PC-3 (cell line): ENCODE measurements around the gene TFG. TPM values are rescaled to one million over a fixed set of nuclear protein-coding genes. Genes with fewer than 3 reads are reported as not detected.

Source experiments
- ATAC-seq: fragments of 200-7000 bp; cut with Tn5 transposase; 2 replicates; pipeline ENCODE4 v1.9.1; 2020; ENCODE audit warnings: mild to moderate bottlenecking, moderate library complexity
- BruUV-seq: library from RNA; stranded (reverse); fragments of 400-500 nt; replicated peaks from 2 replicates; lab custom pipeline; 2021; lab: Mats Ljungman, UMichigan
- CTCF ChIA-PET: fragments of 300-600 bp; sonication (Branson Sonifier 250); formaldehyde crosslinking; loops from one replicate; lab custom pipeline; 2022; ENCODE audit warnings: antibody characterized with exemption; lab: Charles Lee
- POLR2A ChIA-PET: fragments of 300-600 bp; sonication (Branson Sonifier 250); formaldehyde crosslinking; loops from one replicate; lab custom pipeline; 2022; ENCODE audit warnings: antibody characterized with exemption; ENCODE audit not compliant: unreplicated experiment; lab: Charles Lee
- DNase-seq: peaks from one replicate; pipeline ENCODE4 v3.0.0-alpha.2; 2015
- H2AFZ ChIP-seq: fragments of 300-600 bp; sonication (generic); 2 replicates; pipeline ENCODE4 v1.6.0; 2016; ENCODE audit warnings: antibody characterized with exemption, low read length
- H3F3A ChIP-seq: fragments of 300-600 bp; sonication (generic); one replicate; pipeline ENCODE4 v1.6.0; 2017; ENCODE audit warnings: antibody characterized with exemption, low read length, control low read depth, mild to moderate bottlenecking; ENCODE audit not compliant: unreplicated experiment
- H3K27ac ChIP-seq: fragments of 300-600 bp; sonication (generic); 2 replicates; pipeline ENCODE4 v1.5.1; 2016; ENCODE audit warnings: mild to moderate bottlenecking, low read length
- H3K27me3 ChIP-seq: fragments of 300-600 bp; sonication (generic); 2 replicates; pipeline ENCODE4 v1.6.1; 2016; ENCODE audit warnings: low read length, mixed read lengths
- H3K36me3 ChIP-seq: fragments of 300-600 bp; sonication (generic); 2 replicates; pipeline ENCODE4 v1.6.1; 2016; ENCODE audit warnings: low read depth, mixed run types, low read length, mixed read lengths
- H3K4me1 ChIP-seq: fragments of 300-600 bp; sonication (generic); 2 replicates; pipeline ENCODE4 v1.5.1; 2016; ENCODE audit warnings: low read length; ENCODE audit not compliant: insufficient read depth
- H3K4me2 ChIP-seq: fragments of 300-600 bp; sonication (generic); 2 replicates; pipeline ENCODE4 v1.6.0; 2016; ENCODE audit warnings: low read length
- H3K4me3 ChIP-seq: fragments of 300-600 bp; sonication (generic); 2 replicates; pipeline ENCODE4 v1.5.1; 2016; ENCODE audit warnings: mild to moderate bottlenecking, low read length, mixed read lengths
- H3K79me2 ChIP-seq: fragments of 300-600 bp; sonication (generic); 2 replicates; pipeline ENCODE4 v1.6.1; 2017; ENCODE audit warnings: low read length, mixed read lengths
- H3K9ac ChIP-seq: fragments of 300-600 bp; sonication (generic); 2 replicates; pipeline ENCODE4 v1.6.0; 2016; ENCODE audit warnings: mild to moderate bottlenecking, low read length
- H3K9me2 ChIP-seq: fragments of 300-600 bp; sonication (generic); replicated peaks from 2 replicates; pipeline ENCODE4 v1.6.1; 2016; ENCODE audit warnings: mixed run types, low read length, mixed read lengths
- H3K9me3 ChIP-seq: fragments of 300-600 bp; sonication (generic); 2 replicates; pipeline ENCODE4 v1.6.1; 2016; ENCODE audit warnings: low read length, mixed read lengths
- H4K20me1 ChIP-seq: fragments of 300-600 bp; sonication (generic); 2 replicates; pipeline ENCODE4 v1.6.1; 2016; ENCODE audit warnings: low read length, mixed read lengths
- CTCF ChIP-seq: fragments of 300-600 bp; sonication (generic); conservative IDR thresholded peaks from 2 replicates; pipeline ENCODE4 v1.5.1; 2017; ENCODE audit warnings: antibody characterized with exemption, low read depth, mild to moderate bottlenecking, low read length
- EZH2 ChIP-seq: fragments of 300-600 bp; sonication (generic); IDR thresholded peaks from one replicate; pipeline ENCODE4 v1.6.1; 2017; ENCODE audit warnings: antibody characterized with exemption, mild to moderate bottlenecking, low read length; ENCODE audit not compliant: unreplicated experiment
- EZH2phosphoT487 ChIP-seq: fragments of 300-600 bp; sonication (generic); IDR thresholded peaks from 2 replicates; pipeline ENCODE4 v1.6.1; 2018; ENCODE audit warnings: mild to moderate bottlenecking, antibody characterized with exemption, low read length, borderline replicate concordance
- intact Hi-C: fragments of 100-400 bp; cut with micrococcal nuclease; formaldehyde crosslinking; loops from 2 replicates; pipeline ENCODE4 v1.9.0; 2023
- total RNA-seq: library from RNA; depleted of rRNA; stranded (reverse); fragments of >200 nt; gene quantifications from 2 replicates; pipeline ENCODE4 v1.2.3, GENCODE V29; 2014

TFG gene
- total RNA-seq, 1 experiment from 2014 or later = 97.9 TPM

- CTCF ChIA-PET = interaction anchor here (0.6 kb wide), 1 partner anchor 286 kb away, joined by 6 read pairs; no protein-coding TSS in a partner anchor
- no peak overlapping the region for H3K4me2 ChIP-seq
Observed at GRCh38 chr3:100748967-100749366, 39.7 kb downstream of the TFG start.

GRCh38 chr3:100753846-100754245 lies 44.6 kb downstream of the TFG start:
- Histone ChIP-seq H3K4me1 (no peaks in the 10 kb centered on the region), H3K4me3 (no peak overlapping the region), H3F3A (no peaks in the 10 kb centered on the region), H3K79me2 (no peaks in the 10 kb centered on the region), H3K27ac (no peak overlapping the region), H3K9me2 (no peaks in the 10 kb centered on the region), H4K20me1 (no peaks in the 10 kb centered on the region), H3K9me3 (no peaks in the 10 kb centered on the region), H3K27me3 (no peaks in the 10 kb centered on the region), H3K9ac (no peak overlapping the region), H3K4me2 (no peak overlapping the region), H2AFZ (no peak overlapping the region), H3K36me3 (peaks cover 54% of the 10 kb centered on the region)
- intact Hi-C loops = loop anchor here (1.0 to 5.0 kb wide), 3 partner anchors 238 to 628 kb away; no protein-coding TSS in a partner anchor
- no peak for ATAC-seq
- no peak for DNase-seq
- ChIA-PET POLR2A (interaction anchor here (0.6 kb wide), 1 partner anchor 350 kb away, joined by 4 read pairs; no protein-coding TSS in a partner anchor), CTCF (interaction anchor here (0.6 kb wide), 1 partner anchor 628 kb away, joined by 4 read pairs; no protein-coding TSS in a partner anchor)
- BruUV-seq = no TSS peak
- TF ChIP-seq CTCF (no peak), EZH2phosphoT487 (no peak), EZH2 (no peak)

More at GRCh38 chr3:100748967-100749366, 39.7 kb downstream of the TFG start:
- Histone ChIP-seq H3K27ac (no peak overlapping the region), H3K9ac (no peak overlapping the region), H2AFZ (no peak overlapping the region), H3K27me3 (no peaks in the 10 kb centered on the region), H3K9me2 (no peaks in the 10 kb centered on the region), H3K36me3 (peaks cover 90% of the 10 kb centered on the region), H3F3A (no peaks in the 10 kb centered on the region), H4K20me1 (no peaks in the 10 kb centered on the region), H3K4me3 (no peak overlapping the region), H3K79me2 (no peaks in the 10 kb centered on the region), H3K9me3 (no peaks in the 10 kb centered on the region), H3K4me1 (no peaks in the 10 kb centered on the region)
- TF ChIP-seq CTCF = no peak
- TF ChIP-seq EZH2phosphoT487 = no peak
- no peak for TF ChIP-seq EZH2
- ATAC-seq (no peak), DNase-seq (no peak)
- BruUV-seq = no TSS peak
- intact Hi-C loops = no loop called here
- POLR2A ChIA-PET = no interaction called here

- Histone ChIP-seq H3K4me3 (no peak overlapping the region), H3K4me1 (no peaks in the 10 kb centered on the region), H3K9me3 (no peaks in the 10 kb centered on the region), H3K27me3 (no peaks in the 10 kb centered on the region), H3K4me2 (no peak overlapping the region), H3F3A (no peaks in the 10 kb centered on the region), H3K9me2 (no peaks in the 10 kb centered on the region), H3K27ac (no peak overlapping the region), H4K20me1 (no peaks in the 10 kb centered on the region), H3K9ac (no peak overlapping the region), H2AFZ (no peak overlapping the region), H3K36me3 (peaks cover 45% of the 10 kb centered on the region), H3K79me2 (no peaks in the 10 kb centered on the region)
- DNase-seq = no peak
- peak; percentile 40; the same call in 1 of the 2 replicates for TF ChIP-seq CTCF
- no peak for TF ChIP-seq EZH2
- no TSS peak for BruUV-seq
- intact Hi-C loops = loop anchor here (1.0 to 5.0 kb wide), 3 partner anchors 238 to 628 kb away; no protein-coding TSS in a partner anchor
- POLR2A ChIA-PET = no interaction called here
- ATAC-seq = peak; percentile 15; the same call in 1 of the 2 replicates
- CTCF ChIA-PET = interaction anchor here (0.8 kb wide), 1 partner anchor 441 kb away, joined by 4 read pairs; no protein-coding TSS in a partner anchor
Observed at GRCh38 chr3:100754563-100755334, 45.5 kb downstream of the TFG start.
